Kidney epithelial cell (primary cell): Measurements from ENCODE around the gene IQSEC2. TPM values are rescaled to one million over a fixed set of nuclear protein-coding genes. Genes with fewer than 3 reads are reported as not detected.

Experiments
- DNase-seq: peaks from one replicate; pipeline ENCODE4 v3.0.0-alpha.2; 2010; ENCODE audit warnings: low read depth
- H3K27me3 ChIP-seq: 2 replicates; pipeline ENCODE4 v1.6.0; 2011; ENCODE audit warnings: low read length; ENCODE audit not compliant: control insufficient read depth, insufficient read depth
- H3K36me3 ChIP-seq: 2 replicates; pipeline ENCODE4 v1.5.1; 2011; ENCODE audit warnings: low read length; ENCODE audit not compliant: control insufficient read depth, insufficient read depth
- H3K4me3 ChIP-seq: 2 replicates; pipeline ENCODE4 v1.5.1; 2011; ENCODE audit warnings: low read depth, mild to moderate bottlenecking, control low read depth, low read length
- total RNA-seq: library from RNA; depleted of rRNA; stranded (reverse); fragments of >200 nt; gene quantifications from 2 replicates; pipeline ENCODE4 v1.2.3, GENCODE V29; 2015
- TF ChIP-seq, protein P1 (sequence below): IDR thresholded peaks from 2 replicates; pipeline ENCODE4 v1.5.1; 2011; ENCODE audit warnings: mild to moderate bottlenecking, moderate library complexity, low read length, control low read depth, inconsistent platforms; ENCODE audit not compliant: insufficient read depth, poor library complexity, severe bottlenecking

The IQSEC2 gene
- total RNA-seq, 1 donor from 2014 or later = 7.2 TPM

DNA sequence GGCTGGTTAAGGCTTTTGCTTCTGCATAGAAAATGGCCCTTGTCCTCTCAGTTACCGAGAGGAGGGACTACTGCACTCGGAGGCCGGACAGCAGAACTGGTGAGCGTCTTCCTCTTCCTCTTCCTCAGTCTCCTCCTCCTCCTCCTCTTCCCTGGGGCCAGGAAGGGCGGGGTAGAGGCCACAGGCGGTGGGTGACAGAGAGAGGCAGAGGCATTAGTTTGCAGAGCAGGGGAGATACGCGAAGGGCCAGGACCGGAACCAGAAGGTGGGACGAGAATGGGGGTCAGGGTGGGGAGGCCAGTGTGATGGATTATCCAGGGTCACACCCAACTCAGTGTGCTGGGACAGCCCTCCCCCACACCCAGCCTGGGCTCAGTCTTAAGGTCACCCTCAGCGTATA lies 14.5 kb downstream of the IQSEC2 start:
- DNase-seq = no peak
- H3K36me3 ChIP-seq = no peaks in the 10 kb centered on the region
- H3K4me3 ChIP-seq = no peak overlapping the region
- H3K27me3 ChIP-seq = peaks cover 15% of the 10 kb centered on the region
- TF ChIP-seq, protein P1, sequence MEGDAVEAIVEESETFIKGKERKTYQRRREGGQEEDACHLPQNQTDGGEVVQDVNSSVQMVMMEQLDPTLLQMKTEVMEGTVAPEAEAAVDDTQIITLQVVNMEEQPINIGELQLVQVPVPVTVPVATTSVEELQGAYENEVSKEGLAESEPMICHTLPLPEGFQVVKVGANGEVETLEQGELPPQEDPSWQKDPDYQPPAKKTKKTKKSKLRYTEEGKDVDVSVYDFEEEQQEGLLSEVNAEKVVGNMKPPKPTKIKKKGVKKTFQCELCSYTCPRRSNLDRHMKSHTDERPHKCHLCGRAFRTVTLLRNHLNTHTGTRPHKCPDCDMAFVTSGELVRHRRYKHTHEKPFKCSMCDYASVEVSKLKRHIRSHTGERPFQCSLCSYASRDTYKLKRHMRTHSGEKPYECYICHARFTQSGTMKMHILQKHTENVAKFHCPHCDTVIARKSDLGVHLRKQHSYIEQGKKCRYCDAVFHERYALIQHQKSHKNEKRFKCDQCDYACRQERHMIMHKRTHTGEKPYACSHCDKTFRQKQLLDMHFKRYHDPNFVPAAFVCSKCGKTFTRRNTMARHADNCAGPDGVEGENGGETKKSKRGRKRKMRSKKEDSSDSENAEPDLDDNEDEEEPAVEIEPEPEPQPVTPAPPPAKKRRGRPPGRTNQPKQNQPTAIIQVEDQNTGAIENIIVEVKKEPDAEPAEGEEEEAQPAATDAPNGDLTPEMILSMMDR = no peak

DNA sequence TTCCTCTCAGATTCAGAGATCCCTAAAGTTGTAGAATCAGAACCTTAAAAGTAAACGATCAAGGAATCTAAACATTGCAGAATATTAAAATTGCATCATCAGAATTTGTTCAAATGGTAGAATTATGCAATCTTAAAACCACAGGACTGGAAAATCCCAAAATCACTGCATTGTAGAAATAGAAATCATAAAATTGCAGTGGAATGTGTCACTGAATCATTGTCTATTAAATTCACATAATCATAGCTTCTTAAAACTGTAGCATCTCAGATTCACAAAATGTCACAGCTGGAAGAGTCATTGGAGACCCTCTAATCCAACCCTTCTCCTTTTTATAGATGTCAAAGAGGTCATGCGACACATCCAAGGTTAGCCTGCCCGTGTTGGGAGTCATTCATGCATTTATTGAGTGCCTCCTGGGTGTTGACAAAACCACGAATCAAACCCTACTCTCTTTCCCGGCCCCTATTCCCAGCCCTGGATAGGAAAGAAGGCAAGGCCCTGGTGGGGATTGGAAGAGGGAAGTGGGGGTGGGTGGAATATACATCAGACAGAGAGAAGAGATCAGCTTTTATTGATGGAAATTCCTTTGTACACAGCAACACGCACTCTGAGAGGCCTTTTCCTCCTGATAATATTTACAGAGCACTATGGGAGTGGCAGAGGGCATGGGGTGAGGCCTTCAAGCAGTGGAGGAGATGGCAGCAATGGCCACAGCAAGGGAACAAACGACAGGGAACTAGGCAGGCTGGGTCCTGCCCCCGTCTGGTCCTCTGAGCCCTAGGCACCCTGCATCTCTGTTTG lies 15.4 kb downstream of the IQSEC2 start:
- TF ChIP-seq, protein P1 = no peak
- H3K4me3 ChIP-seq = no peak overlapping the region
- DNase-seq = no peak

GRCh38 chrX:53263597-53264094 lies 17.7 kb downstream of the IQSEC2 start:
- TF ChIP-seq, protein P1 = no peak
- no peak for DNase-seq
- H3K4me3 ChIP-seq = no peak overlapping the region
- H3K36me3 ChIP-seq = no peaks in the 10 kb centered on the region
- peaks cover 16% of the 10 kb centered on the region for H3K27me3 ChIP-seq

More for the DNA sequence above, 15.4 kb downstream of the IQSEC2 start:
- Histone ChIP-seq H3K27me3 (peaks cover 16% of the 10 kb centered on the region), H3K36me3 (no peaks in the 10 kb centered on the region)

DNA sequence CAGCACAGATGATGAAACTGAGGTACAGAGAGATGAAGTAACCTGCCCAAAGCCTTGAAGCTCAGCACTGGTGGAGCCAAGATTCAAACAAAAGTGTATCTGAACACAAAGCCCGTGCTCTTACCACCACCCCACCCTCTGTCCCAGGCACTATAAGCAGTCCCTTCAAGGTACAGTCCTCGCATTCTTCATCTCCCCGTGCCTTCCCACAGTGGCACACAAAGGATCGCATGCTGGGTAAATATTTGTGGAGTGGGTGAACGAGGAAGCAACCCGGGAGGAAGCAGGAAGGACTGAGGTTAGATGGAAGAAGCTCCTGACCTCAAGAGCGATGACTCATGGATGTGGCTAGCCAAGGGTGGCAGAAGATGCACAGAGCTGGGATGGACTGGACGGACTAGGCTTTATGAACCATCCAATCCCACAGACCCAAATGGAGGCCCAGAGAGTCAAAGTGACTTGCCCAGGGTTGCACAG lies 18.4 kb downstream of the IQSEC2 start:
- peaks cover 16% of the 10 kb centered on the region for H3K27me3 ChIP-seq
- TF ChIP-seq, protein P1 = no peak
- H3K4me3 ChIP-seq = no peak overlapping the region
- H3K36me3 ChIP-seq = no peaks in the 10 kb centered on the region
- no peak for DNase-seq

DNA sequence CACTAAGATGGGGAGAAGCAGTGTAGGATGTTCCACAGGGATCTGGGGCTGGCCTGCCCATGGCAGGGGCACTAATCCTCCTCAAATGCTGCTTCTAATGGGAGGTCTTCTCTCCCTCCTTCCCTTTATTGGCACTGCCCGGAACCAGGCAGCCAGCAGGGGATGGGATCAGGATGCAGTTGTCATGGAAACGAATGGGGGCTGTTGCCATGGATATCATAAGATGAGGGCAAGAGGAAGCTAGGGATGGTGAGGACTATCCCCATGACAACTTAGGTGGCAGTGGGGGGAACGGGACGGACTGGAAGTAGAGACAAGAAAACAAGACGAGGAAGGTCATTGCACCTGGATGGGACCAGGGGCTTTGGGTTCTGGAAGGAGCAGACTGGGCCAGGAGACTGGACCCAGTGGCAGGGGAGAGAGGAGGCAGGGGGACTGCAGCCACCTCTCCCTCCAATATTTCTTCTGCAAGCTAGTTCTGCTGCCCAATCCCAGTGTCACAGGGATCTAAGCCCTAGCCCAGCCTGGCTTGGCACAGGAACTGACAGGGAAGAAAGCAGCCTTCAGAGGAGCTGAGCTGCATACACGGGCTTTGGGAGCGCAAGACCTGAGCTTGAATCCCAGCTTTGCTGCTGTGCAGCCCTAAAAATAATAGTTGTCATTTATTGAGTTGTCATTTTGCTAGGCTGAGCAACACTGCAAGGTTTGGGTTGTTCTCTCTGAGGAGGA lies 19.0 kb downstream of the IQSEC2 start:
- Histone ChIP-seq H3K27me3 (peaks cover 17% of the 10 kb centered on the region), H3K36me3 (no peaks in the 10 kb centered on the region), H3K4me3 (no peak overlapping the region)
- DNase-seq = no peak
- TF ChIP-seq, protein P1 = no peak
